OCI-LY1 (cell line): Measurements from ENCODE around the gene FLRT1.

Experiments used
- H2AFZ ChIP-seq: fragments of 200-600 bp; sonication (generic), shearing (Covaris generic); 2 replicates; pipeline ENCODE4 v1.6.0; 2014; ENCODE audit warnings: antibody characterized with exemption, mild to moderate bottlenecking, low read length
- H3F3A ChIP-seq: fragments of 200-600 bp; sonication (generic), shearing (Covaris generic); 2 replicates; pipeline ENCODE4 v1.6.0; 2014; ENCODE audit warnings: mild to moderate bottlenecking, antibody characterized with exemption, low read length, moderate library complexity; ENCODE audit not compliant: insufficient read depth
- H3K27ac ChIP-seq: fragments of 200-600 bp; sonication (generic); 2 replicates; pipeline ENCODE4 v1.5.1; 2014; ENCODE audit warnings: low read length, mixed run types, mild to moderate bottlenecking, low read depth; ENCODE audit not compliant: poor library complexity, severe bottlenecking
- H3K27me3 ChIP-seq: fragments of 200-600 bp; sonication (generic); 2 replicates; pipeline ENCODE4 v1.6.0; 2014; ENCODE audit warnings: antibody characterized with exemption, mild to moderate bottlenecking, low read length, moderate library complexity; ENCODE audit not compliant: insufficient read depth
- H3K36me3 ChIP-seq: fragments of 200-600 bp; sonication (generic); 2 replicates; pipeline ENCODE4 v1.6.1; 2014; ENCODE audit warnings: mild to moderate bottlenecking, antibody characterized with exemption, low read length, moderate library complexity, mixed read lengths; ENCODE audit not compliant: insufficient read depth
- H3K4me1 ChIP-seq: fragments of 200-600 bp; sonication (generic); 2 replicates; pipeline ENCODE4 v1.5.1; 2014; ENCODE audit warnings: mild to moderate bottlenecking, low read length, moderate library complexity; ENCODE audit not compliant: insufficient read depth, severe bottlenecking
- H3K4me2 ChIP-seq: fragments of 200-600 bp; sonication (generic), shearing (Covaris generic); 2 replicates; pipeline ENCODE4 v1.6.1; 2014; ENCODE audit warnings: low read length
- H3K4me3 ChIP-seq: fragments of 200-600 bp; sonication (generic); 2 replicates; pipeline ENCODE4 v1.5.1; 2014; ENCODE audit warnings: low read length, low read depth, mild to moderate bottlenecking, mixed read lengths; ENCODE audit not compliant: poor library complexity, severe bottlenecking
- H3K79me2 ChIP-seq: fragments of 200-600 bp; shearing (Covaris generic); 2 replicates; pipeline ENCODE4 v1.6.1; 2016; ENCODE audit warnings: mixed run types, low read length, mixed read lengths; ENCODE audit not compliant: insufficient read depth
- H3K9ac ChIP-seq: fragments of 200-600 bp; sonication (generic), shearing (Covaris generic); 2 replicates; pipeline ENCODE4 v1.6.1; 2014; ENCODE audit warnings: mild to moderate bottlenecking, low read length, mixed read lengths
- H3K9me2 ChIP-seq: fragments of 200-600 bp; sonication (generic), shearing (Covaris generic); 2 replicates; pipeline ENCODE4 v1.6.1; 2014; ENCODE audit warnings: low read depth, mild to moderate bottlenecking, low read length, mixed read lengths
- H3K9me3 ChIP-seq: fragments of 200-600 bp; shearing (Covaris generic); 2 replicates; pipeline ENCODE4 v1.6.1; 2014; ENCODE audit warnings: low read length, mixed read lengths
- H4K20me1 ChIP-seq: fragments of 200-600 bp; sonication (generic), shearing (Covaris generic); 2 replicates; pipeline ENCODE4 v1.6.0; 2016; ENCODE audit warnings: mild to moderate bottlenecking, low read length; ENCODE audit not compliant: insufficient read depth
- CTCF ChIP-seq: fragments of 200-600 bp; sonication (generic), shearing (Covaris generic); IDR thresholded peaks from 2 replicates; pipeline ENCODE4 v1.5.1; 2017; ENCODE audit warnings: mild to moderate bottlenecking, antibody characterized with exemption, low read length, moderate library complexity, mixed read lengths
- EZH2 ChIP-seq: fragments of 200-600 bp; sonication (generic), shearing (Covaris generic); IDR thresholded peaks from 2 replicates; pipeline ENCODE4 v1.8.0; 2017; ENCODE audit warnings: borderline replicate concordance, mixed run types, mild to moderate bottlenecking, antibody characterized with exemption, low read length, moderate library complexity, mixed read lengths

Gene FLRT1

GRCh38 chr11:63996512-63996911 lies 39.2 kb upstream of the FLRT1 start:
- Histone ChIP-seq H3K9ac (no peak overlapping the region), H2AFZ (no peak overlapping the region), H3K4me2 (no peak overlapping the region), H3K27ac (no peak overlapping the region), H3K27me3 (no peaks in the 10 kb centered on the region), H3F3A (no peaks in the 10 kb centered on the region), H3K9me3 (no peaks in the 10 kb centered on the region), H3K36me3 (peaks cover 54% of the 10 kb centered on the region), H4K20me1 (no peaks in the 10 kb centered on the region), H3K79me2 (no peaks in the 10 kb centered on the region), H3K4me3 (no peak overlapping the region), H3K4me1 (peaks cover 21% of the 10 kb centered on the region), H3K9me2 (no peaks in the 10 kb centered on the region)
- TF ChIP-seq CTCF (no peak), EZH2 (no peak)

GRCh38 chr11:63997104-63997700 lies 38.5 kb upstream of the FLRT1 start:
- no peaks in the 10 kb centered on the region for H3K9me3 ChIP-seq
- H3K27ac ChIP-seq: no peak overlapping the region
- H4K20me1 ChIP-seq: no peaks in the 10 kb centered on the region
- no peaks in the 10 kb centered on the region for H3F3A ChIP-seq
- H3K9ac ChIP-seq: no peak overlapping the region
- H3K79me2 ChIP-seq: no peaks in the 10 kb centered on the region
- no peak overlapping the region for H2AFZ ChIP-seq
- H3K27me3 ChIP-seq: no peaks in the 10 kb centered on the region
- no peak overlapping the region for H3K4me3 ChIP-seq
- H3K4me1 ChIP-seq: peaks cover 21% of the 10 kb centered on the region
- no peak for TF ChIP-seq EZH2
- TF ChIP-seq CTCF: no peak
- H3K4me2 ChIP-seq: no peak overlapping the region
- H3K36me3 ChIP-seq: peaks cover 49% of the 10 kb centered on the region
- H3K9me2 ChIP-seq: no peaks in the 10 kb centered on the region

GRCh38 chr11:63997801-63998337 lies 37.9 kb upstream of the FLRT1 start:
- TF ChIP-seq CTCF (no peak), EZH2 (no peak)
- no peak overlapping the region for H3K9ac ChIP-seq
- no peaks in the 10 kb centered on the region for H3K79me2 ChIP-seq
- peaks cover 49% of the 10 kb centered on the region for H3K36me3 ChIP-seq
- H3K9me3 ChIP-seq: no peaks in the 10 kb centered on the region
- H3K27ac ChIP-seq: no peak overlapping the region
- H3K27me3 ChIP-seq: no peaks in the 10 kb centered on the region
- H3K4me3 ChIP-seq: no peak overlapping the region
- no peaks in the 10 kb centered on the region for H3F3A ChIP-seq
- H3K4me2 ChIP-seq: no peak overlapping the region
- peaks cover 21% of the 10 kb centered on the region for H3K4me1 ChIP-seq
- no peaks in the 10 kb centered on the region for H4K20me1 ChIP-seq
- no peak overlapping the region for H2AFZ ChIP-seq
- H3K9me2 ChIP-seq: no peaks in the 10 kb centered on the region
